Measurements from ENCODE around the gene GRM8.

GRCh38 chr7:127189074-127189473, 63.7 kb downstream of the GRM8 start:
- TF ChIP-seq CTCF (IDR thresholded peaks at IDR 0.05) = no peak
- no peak for TF ChIP-seq EP300 (IDR thresholded peaks at IDR 0.05)
- TF ChIP-seq POLR2A (IDR thresholded peaks at IDR 0.05; ENCODE audit: low read depth) = no peak
- TF ChIP-seq POLR2AphosphoS5 (IDR thresholded peaks at IDR 0.05) = no peak
